Astrocyte (in vitro differentiated cells and primary cell): ENCODE data around the gene KRT33A.

Experiments used
- CTCF ChIP-seq: IDR thresholded peaks from 2 replicates; pipeline ENCODE4 v1.5.1; 2011; ENCODE audit warnings: low read depth, mild to moderate bottlenecking, inconsistent platforms, low read length, moderate library complexity; ENCODE audit not compliant: insufficient read depth
- EZH2 ChIP-seq: IDR thresholded peaks from 2 replicates; pipeline ENCODE4 v1.6.1; 2012; ENCODE audit warnings: mild to moderate bottlenecking, low read length, inconsistent platforms; ENCODE audit not compliant: insufficient read depth

DNA sequence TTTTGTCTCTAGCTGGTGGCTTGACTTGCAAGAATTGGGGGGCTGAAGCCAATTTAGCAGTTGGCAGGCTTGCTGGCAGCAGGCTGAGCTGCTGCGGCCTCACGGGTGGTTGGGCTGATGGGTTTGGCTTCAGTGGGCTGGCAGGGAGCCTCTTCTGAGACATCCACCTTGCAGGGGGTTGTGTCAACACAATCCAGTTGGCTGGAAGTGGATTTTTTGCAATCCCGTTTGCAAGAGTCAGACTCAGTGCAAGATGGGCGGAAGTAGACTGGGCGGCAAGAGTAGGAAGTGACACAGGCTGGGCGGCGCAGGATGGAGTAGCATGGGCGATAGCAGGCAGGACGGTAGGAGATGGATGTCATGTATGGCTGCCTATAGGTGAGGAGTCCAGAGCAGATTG, 43.0 kb downstream of the KRT33A start:
- TF ChIP-seq CTCF (no peak), EZH2 (no peak)
